ENCODE results near the gene SC5D.
A peak's percentile ranks its signal among the peaks of the same experiment; 100 is the strongest.

SC5D gene

DNA sequence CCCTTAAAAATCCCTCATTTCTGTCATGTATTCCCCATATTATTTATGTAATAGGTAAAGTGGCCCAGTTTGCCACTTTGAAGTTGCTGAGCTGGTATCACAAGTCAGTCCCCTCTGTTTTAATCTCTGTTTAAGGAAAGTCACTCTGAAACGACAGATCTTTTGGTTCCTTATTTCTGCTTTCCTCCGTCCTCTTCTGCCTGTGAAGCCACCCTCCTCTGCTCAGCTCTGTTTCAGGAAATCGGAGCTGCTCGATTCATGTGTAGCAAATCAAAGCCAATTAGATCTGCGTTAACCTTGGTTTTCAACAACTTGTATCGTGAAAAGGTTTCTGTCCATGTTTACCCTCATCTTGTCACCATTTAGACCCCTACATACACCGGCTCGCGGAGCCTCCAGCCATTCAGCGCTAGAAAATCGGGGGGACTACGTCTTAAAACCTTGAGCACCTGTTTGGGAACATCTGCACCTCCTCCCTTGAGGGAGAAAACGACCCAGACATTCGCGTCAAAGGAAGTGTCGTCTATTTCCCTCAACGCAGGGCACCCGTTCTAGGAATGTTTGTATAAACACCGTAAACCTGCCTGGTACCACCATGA lies 576 bp upstream of the SC5D start:
- FAIRE-seq: no peak
- DNase-seq (ENCODE audit: low spot score): no peak

- DNase-seq (ENCODE audit: low spot score) (no peak), FAIRE-seq (no peak)
Measured at GRCh38 chr11:121293288-121293594, 670 bp downstream of the SC5D start.

DNA sequence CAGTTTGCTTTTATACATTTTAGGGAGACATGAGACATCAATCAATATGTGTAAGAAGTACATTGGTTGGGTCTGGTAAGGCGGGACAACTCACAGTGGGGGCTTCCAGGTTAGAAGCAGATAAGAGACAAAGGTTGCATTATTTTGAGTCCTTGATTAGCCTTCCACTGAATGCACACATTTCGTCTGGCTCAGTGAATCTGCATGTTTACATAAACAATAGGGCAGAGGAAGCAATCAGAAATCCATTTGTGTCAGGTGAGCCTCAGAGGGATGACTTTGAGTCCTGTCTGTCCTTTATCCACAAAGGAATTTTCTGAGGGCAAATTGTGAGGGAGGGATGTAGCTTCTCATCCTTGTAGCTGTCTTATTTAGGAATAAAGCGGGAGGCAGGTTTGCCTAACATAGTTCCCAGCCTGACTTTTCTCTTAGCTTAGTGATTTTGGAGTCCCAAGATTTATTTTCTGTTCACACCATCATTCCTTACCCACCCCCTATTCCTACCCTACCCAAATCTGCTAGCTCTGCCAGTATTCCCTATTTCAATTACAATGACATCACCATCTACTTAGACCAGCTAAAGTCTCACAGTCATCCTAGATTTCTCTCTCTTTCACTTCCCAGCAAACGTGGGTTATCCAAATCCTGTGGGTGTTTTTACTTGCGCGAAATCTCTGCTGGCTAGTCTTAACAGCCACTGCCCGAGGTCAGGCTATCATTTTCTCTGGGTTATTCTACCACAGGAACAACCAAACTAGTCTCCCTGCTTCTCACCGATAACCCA lies 2.9 kb downstream of the SC5D start:
- FAIRE-seq (no peak), DNase-seq (ENCODE audit: low spot score) (no peak)

DNA sequence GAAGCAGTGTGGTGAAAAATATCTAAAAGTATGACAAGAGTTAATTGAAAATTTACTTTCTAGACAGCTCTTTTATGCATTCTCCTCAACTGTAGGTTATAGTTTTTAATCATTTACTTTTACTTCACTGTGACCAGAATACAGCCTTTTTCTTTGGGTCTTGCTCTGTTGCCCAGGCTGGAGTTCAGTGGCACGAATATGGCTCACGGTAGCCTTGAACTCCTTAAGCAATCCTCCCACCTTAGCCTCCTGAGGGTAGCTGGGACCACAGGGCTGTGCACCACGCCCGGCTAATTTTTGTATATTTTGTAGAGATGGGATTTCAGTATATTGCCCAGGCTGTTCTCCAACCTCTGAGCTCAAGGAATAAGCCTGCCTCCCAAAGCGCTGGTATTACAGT lies 5.3 kb downstream of the SC5D start:
- no peak for DNase-seq (ENCODE audit: low spot score)
- no peak for FAIRE-seq

DNA sequence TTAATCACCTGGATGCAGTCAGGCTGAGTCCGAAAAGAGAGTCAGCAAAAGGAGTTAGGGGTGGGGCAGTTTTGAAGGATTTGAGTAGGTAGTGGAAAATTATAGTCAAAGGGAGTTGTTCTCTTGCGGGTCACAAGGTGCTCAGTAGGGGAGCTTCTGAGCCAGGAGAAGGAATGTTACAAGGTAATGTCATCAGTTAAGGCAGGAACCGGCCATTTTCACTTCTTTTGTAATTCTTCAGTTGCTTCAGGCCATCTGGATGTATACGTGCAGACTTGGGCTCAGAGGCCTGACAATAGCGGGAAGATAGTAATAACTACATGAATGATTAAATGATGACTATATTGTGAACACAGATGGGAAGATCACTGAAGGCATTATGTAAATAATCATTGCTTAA lies 6.2 kb downstream of the SC5D start:
- DNase-seq (ENCODE audit: low spot score) (no peak), FAIRE-seq (no peak)

DNA sequence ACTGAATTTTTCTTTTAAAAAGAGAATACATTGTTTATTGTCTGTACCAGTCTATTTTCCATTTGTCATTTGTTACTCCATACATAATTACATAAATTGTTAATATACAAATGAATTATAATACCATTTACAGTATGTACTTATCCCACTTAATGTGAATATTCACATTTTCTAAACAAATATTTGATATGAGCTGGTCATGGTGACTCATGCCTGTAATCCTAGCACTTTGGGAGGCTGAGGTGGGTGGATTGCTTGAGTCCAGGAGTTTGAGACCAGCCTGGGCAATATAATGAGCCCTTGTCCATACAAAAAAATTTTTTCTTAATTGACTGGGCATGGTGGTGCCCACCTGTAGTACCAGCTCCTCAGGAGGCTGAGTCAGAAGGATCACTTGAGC lies 6.8 kb downstream of the SC5D start:
- FAIRE-seq (no peak), DNase-seq (ENCODE audit: low spot score) (no peak)

- DNase-seq (ENCODE audit: low spot score) (no peak), FAIRE-seq (no peak)
Measured at GRCh38 chr11:121300313-121300971, 7.9 kb downstream of the SC5D start.

DNA sequence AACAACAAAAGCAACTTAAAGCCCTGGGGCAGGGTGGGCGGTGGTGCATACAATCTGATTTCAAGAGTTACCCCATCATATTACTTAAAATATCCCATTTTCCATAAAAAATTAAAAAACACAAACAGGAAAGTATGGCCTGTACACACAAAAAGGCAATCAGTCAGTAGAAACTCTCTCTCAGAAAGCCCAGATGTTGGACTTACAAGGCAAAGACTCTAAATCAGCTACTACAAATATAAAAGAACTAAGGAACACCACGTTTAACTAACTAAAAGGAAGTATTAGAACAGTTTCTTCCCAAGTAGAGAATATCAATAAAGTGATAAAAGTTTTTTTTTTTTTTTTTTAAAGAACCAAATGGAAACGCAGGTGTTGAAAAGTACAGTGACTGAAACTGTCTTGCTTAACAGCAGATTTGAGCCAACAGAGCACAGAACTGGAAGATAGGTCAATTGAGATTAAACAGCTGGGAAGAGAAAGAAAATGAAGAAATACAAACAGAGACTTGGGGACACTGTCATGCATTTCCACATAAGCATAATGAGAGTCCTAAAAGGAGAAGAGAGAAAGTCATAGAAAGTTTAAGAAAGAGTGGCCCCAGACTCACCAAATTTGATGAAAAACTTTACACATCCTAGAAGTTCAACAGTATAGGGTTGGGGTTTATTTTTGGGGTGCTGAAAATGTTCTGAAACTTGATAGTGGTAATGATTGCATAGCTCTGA lies 8.6 kb downstream of the SC5D start:
- no peak for FAIRE-seq
- no peak for DNase-seq (ENCODE audit: low spot score)

DNA sequence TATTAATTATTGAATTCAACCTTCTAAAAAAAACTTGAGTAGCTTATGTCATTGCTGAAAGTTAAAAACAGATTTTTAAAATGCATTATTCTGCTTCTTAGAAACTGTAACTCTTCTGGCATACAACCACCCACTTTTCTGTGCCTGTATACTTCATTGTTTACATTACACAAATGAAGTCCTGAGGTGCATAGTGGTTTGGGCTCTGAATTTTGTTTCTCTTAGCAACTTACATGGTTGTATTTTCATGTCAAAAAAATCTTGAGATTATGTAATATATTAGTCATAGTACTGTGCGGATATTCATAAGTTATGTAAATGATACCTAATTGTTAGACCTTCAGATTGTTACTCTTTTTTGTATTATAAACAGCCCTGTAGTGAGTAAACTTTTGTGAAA lies 12.2 kb downstream of the SC5D start:
- no peak for FAIRE-seq
- DNase-seq (ENCODE audit: low spot score): no peak

DNA sequence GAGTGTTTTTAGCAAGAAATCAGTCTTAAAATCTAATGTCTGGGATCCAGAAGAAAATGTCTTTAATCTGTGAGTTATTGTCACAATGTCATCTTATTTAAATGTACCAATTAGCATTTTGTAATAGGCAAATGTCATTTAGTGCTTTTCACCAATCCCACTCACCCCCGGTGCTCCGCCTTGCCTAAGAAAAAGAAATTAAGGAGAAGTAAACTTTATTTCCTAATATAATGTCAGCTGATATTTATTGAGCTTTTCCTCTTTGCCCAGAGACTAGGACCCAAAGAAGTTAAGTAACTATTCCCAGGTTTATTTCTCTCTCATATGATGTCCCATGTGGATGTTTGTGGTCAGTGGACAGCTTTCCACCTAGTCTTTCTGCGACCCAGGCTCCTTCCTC lies 16.2 kb downstream of the SC5D start:
- DNase-seq (ENCODE audit: low spot score): no peak
- FAIRE-seq: no peak

GRCh38 chr11:121309688-121310087 lies 17.1 kb downstream of the SC5D start:
- DNase-seq (ENCODE audit: low spot score): no peak
- no peak for FAIRE-seq

GRCh38 chr11:121310908-121311307 lies 18.3 kb downstream of the SC5D start:
- peak; percentile 81 for FAIRE-seq
- peak; percentile 27 for DNase-seq (ENCODE audit: low spot score)

- DNase-seq (ENCODE audit: low spot score) (peak; percentile 51), FAIRE-seq (peak; percentile 87)
Measured at GRCh38 chr11:121311373-121311772, 18.8 kb downstream of the SC5D start.

GRCh38 chr11:121312483-121312882 lies 19.9 kb downstream of the SC5D start:
- no peak for FAIRE-seq
- no peak for DNase-seq (ENCODE audit: low spot score)

GRCh38 chr11:121318848-121319834 lies 26.6 kb downstream of the SC5D start:
- FAIRE-seq (no peak), DNase-seq (ENCODE audit: low spot score) (peak; percentile 15)

- DNase-seq (ENCODE audit: low spot score) (no peak), FAIRE-seq (no peak)
Measured at GRCh38 chr11:121321614-121322243, 29.2 kb downstream of the SC5D start.

- FAIRE-seq: no peak
- DNase-seq (ENCODE audit: low spot score): no peak
Measured at GRCh38 chr11:121323046-121323607, 30.6 kb downstream of the SC5D start.

DNA sequence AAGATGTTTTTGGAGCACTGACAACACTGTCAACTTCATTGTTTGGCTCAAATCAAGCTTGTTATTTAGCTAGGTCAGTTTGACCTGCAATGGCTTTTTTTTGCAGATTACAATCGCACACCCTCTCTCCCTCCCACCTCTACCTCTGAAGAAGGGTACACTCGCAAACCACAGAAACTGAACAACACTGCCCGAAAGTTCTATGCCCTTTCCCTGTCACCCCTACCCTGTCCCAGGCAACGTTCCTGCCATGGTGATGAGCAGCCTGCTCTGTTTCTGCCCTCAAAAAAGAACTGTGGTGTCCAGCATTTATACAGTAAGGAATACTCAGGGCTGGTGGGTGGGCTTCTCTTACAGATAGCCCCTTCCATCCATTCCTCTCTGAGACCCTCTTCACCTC lies 33.7 kb downstream of the SC5D start:
- DNase-seq (ENCODE audit: low spot score) (no peak), FAIRE-seq (no peak)

DNA sequence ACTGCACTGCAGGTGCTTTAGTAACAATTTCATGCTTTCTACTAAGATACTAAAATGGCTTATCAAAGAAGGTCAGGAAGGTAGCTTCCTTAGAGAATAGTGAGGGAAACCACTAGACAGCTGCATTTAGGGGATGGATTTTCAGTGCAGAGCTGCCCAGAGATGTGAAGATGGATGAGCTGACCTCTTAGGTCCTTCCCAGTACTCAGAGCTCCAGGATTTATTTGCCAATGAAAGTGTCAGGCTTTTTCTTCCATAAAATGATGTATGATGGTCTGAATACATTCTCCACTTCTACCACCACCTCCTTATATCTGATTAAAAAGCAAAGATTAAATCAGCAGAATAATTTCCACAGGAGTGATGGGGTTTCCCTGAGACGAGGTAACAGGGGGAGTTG lies 35.0 kb downstream of the SC5D start:
- DNase-seq (ENCODE audit: low spot score): no peak
- FAIRE-seq: no peak
